GM06990 (cell line): ENCODE data around the gene FAM131B.

ENCODE experiments used
- DNase-seq: peaks from one replicate; pipeline ENCODE4 v3.0.0-alpha.2; 2011; ENCODE audit not compliant: insufficient read length; ENCODE audit errors: extremely low read depth
- H3K27me3 ChIP-seq: replicated peaks from 2 replicates; pipeline ENCODE4 v1.6.0; 2011; ENCODE audit warnings: low read length; ENCODE audit not compliant: control insufficient read depth, insufficient read depth
- H3K36me3 ChIP-seq: 2 replicates; pipeline ENCODE4 v1.5.1; 2011; ENCODE audit warnings: low read length; ENCODE audit not compliant: control insufficient read depth, insufficient read depth
- H3K4me3 ChIP-seq: replicated peaks from 2 replicates; pipeline ENCODE4 v1.5.1; 2011; ENCODE audit warnings: low read depth, mild to moderate bottlenecking, control low read depth, low read length
- TF ChIP-seq, protein P1 (sequence below): IDR thresholded peaks from 2 replicates; pipeline ENCODE4 v1.5.1; 2011; ENCODE audit warnings: low read length, control low read depth, mild to moderate bottlenecking, inconsistent platforms; ENCODE audit not compliant: insufficient read depth, poor library complexity, severe bottlenecking

Gene FAM131B

DNA sequence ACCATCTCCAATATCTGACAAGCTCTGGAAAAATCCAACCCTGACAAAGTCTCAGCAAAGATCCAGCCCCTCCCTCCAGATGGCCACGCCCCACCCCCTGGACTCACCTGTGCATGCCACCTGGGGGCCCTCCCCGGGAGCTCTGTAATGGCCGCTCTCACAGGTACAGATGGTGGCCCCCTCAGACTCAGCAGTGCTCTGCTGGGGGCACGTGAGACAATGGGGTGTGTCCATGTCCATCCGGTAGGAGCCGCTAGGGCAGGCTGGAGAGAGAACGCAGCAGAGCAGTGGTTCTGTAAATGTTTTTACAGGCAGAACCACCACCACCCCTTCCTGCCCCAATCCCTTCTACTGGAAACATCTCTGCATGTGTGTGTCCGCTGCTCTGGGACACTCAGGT, 36.6 kb upstream of the FAM131B start:
- DNase-seq, result no peak
- TF ChIP-seq, protein P1, sequence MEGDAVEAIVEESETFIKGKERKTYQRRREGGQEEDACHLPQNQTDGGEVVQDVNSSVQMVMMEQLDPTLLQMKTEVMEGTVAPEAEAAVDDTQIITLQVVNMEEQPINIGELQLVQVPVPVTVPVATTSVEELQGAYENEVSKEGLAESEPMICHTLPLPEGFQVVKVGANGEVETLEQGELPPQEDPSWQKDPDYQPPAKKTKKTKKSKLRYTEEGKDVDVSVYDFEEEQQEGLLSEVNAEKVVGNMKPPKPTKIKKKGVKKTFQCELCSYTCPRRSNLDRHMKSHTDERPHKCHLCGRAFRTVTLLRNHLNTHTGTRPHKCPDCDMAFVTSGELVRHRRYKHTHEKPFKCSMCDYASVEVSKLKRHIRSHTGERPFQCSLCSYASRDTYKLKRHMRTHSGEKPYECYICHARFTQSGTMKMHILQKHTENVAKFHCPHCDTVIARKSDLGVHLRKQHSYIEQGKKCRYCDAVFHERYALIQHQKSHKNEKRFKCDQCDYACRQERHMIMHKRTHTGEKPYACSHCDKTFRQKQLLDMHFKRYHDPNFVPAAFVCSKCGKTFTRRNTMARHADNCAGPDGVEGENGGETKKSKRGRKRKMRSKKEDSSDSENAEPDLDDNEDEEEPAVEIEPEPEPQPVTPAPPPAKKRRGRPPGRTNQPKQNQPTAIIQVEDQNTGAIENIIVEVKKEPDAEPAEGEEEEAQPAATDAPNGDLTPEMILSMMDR, result no peak
- no peaks in the 10 kb centered on the region for H3K36me3 ChIP-seq
- no peak overlapping the region for H3K4me3 ChIP-seq
- H3K27me3 ChIP-seq, result no peaks in the 10 kb centered on the region; the same call in 1 of the 2 replicates

DNA sequence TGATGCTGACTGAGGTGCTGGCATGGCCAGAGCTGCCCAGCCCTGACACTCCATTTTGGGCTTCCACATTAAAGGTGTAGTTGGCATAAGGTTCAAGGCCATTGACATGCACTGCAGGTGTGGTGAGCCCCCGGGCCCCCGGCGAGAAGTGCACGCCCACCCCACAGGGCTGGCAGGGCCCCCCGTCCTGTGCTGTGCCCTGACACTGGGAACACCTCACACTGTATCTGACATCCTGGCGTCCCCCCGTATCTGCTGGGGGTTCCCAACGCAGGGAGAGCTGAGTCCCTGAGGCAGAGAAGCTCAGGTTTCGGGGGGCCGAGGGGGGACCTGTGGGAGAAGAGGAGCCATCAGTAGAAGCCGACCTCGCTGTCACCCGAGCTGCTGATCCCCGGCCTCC, 36.1 kb upstream of the FAM131B start:
- H3K27me3 ChIP-seq, result no peaks in the 10 kb centered on the region; the same call in 1 of the 2 replicates
- TF ChIP-seq, protein P1, result no peak
- H3K4me3 ChIP-seq, result no peak overlapping the region
- DNase-seq, result no peak
- H3K36me3 ChIP-seq, result no peaks in the 10 kb centered on the region

DNA sequence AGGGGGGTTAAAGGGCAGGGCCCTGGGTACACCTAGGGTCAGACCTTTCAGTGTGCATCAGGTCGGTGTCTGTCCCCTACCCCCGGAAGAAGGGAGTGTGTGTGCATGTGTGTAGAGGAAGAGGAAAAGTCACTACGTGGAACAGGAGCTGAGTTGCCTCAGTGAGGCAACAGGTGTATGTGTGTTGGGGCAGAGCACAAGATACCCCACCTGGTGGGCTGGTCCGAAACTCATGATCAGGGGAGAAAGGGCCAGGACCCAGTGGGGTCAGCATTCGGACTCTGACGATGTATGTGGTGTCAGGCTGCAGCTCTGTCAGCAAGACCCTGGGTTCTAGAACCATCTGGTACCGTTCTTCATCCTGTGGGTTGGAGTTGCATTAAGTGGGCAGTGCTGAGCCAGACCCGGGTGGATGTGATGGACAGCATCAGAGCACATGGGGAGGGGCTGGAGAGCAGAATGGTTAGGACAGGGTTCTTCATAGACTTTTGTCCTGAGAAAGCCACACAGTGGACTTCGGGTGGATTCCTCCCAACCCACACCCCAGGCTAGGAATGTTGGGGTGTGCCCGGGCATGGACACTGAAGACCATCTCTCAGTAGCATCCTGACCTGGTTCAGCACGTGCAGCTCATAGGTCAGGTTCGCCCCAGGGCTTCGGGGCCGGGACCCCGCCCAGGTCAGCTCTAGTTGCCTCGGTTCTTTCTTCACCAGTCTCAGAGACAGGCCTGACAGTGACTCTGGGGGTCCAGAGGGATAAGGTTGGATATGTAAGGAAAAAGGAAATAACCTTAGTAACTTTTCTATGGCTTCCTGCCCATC, 35.4 kb upstream of the FAM131B start:
- TF ChIP-seq, protein P1, result no peak
- Histone ChIP-seq H3K36me3 (0 out of 2 replicates have a peak, but pooled peaks cover under 1% of the 10 kb centered on the region), H3K27me3 (no peaks in the 10 kb centered on the region; the same call in 1 of the 2 replicates), H3K4me3 (no peak overlapping the region)
- DNase-seq, result no peak

DNA sequence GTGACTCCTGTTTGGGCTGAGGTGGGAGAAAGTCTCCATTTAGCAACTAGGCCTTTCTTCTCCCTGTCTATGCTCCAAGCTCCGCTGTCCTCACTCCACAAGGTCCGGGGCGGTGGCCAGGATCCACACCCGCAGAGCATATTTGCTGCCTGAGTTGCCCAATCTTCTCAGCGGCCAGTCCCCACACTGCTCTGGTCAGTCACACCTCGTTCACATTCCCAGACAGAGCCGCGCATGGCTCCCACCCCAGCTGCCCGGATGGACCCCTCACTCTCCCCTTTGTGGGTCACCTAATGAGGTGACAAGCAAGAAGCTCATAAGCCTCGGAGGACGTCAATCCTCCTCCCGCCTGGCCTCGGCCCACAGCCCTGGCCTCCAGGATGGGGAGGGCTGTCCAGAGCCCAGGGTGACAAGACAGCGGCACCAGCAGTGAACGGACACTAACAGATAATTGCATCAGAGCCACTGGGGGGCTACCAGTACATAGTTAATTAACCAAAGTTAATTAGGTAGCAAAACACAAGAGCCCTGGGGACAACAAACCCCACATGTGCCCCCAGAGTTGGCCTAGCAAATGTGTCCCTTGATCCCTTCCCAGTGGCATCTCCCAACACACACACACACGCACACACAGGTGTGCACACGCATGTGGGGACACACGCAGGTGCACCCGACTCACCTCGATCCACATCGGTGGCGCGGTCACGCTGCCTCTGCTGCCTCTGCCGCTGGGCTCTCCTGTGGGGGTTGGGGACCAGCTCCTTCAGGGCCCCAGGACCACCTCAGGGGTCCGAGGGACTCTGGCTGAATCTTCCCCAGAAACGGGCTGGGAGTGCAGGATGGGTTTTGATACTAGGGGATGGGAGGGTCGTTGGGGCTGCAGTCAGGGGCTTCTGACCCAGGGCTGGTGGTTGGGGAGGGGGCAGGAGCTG, 34.4 kb upstream of the FAM131B start:
- no peak overlapping the region for H3K4me3 ChIP-seq
- TF ChIP-seq, protein P1, result no peak
- no peaks in the 10 kb centered on the region; the same call in 1 of the 2 replicates for H3K27me3 ChIP-seq
- DNase-seq, result no peak
- 0 out of 2 replicates have a peak, but pooled peaks cover 2% of the 10 kb centered on the region for H3K36me3 ChIP-seq

DNA sequence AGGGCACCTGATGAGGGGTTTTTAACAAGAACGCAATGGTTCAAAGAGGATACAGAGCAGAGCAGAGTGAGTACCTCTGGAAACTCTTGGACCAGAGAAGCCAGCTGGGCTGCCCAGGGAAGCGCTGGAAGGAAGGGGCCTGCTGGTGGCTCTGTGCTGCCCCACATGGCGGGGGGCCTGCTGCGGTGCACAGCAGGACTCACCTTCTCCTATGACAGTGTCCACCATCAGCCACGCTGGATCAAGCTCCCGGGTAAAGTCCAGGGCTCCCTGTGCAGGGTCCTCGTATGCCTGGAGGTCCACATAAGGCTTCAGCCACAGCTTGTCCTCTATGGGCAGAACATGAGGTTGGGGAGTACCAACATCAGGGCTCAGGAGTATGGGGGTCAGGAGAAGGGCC, 33.7 kb upstream of the FAM131B start:
- Histone ChIP-seq H3K27me3 (no peaks in the 10 kb centered on the region; the same call in 1 of the 2 replicates), H3K36me3 (peaks cover 5% of the 10 kb centered on the region), H3K4me3 (no peak overlapping the region)
- TF ChIP-seq, protein P1, result no peak
- DNase-seq, result no peak
